ENCODE results near the gene GRB10.

GRCh38 chr7:50822706-50823105 is 40.0 kb upstream of the GRB10 start:
- TF ChIP-seq POLR2A (IDR thresholded peaks at IDR 0.05; ENCODE audit: low read depth, low read length): no peak
- no peak for TF ChIP-seq TAF1 (IDR thresholded peaks at IDR 0.05; ENCODE audit: low read depth, low read length)
- TF ChIP-seq POLR2AphosphoS5 (IDR thresholded peaks at IDR 0.05; ENCODE audit: low read depth, low read length): no peak
- TF ChIP-seq POU2F2 (IDR thresholded peaks at IDR 0.05; ENCODE audit: low read depth, low read length): no peak
- TF ChIP-seq SPI1 (IDR thresholded peaks at IDR 0.05; ENCODE audit: low read depth, low read length): no peak
- no peak for TF ChIP-seq PAX5 (IDR thresholded peaks at IDR 0.05; ENCODE audit: insufficient read depth, low read length, severe bottlenecking)

Data from GM12891 (cell line).